HepG2 (cell line): ENCODE results near the gene RAP2C. TPM values are rescaled to one million over a fixed set of nuclear protein-coding genes. Genes with fewer than 3 reads are reported as not detected.

Experiments
- HNRNPK ChIP-seq: fragments of 200-400 bp; formaldehyde crosslinking; IDR thresholded peaks from 2 replicates; pipeline ENCODE4 v1.6.1; 2018; ENCODE audit warnings: low read length, low read depth, moderate library complexity, mild to moderate bottlenecking; ENCODE audit not compliant: poor library complexity, severe bottlenecking
- HOXA9 ChIP-seq: sonication (generic); formaldehyde crosslinking; IDR thresholded peaks from 2 replicates; pipeline ENCODE4 v1.8.1; 2022; ENCODE audit warnings: missing genetic modification reagents, mild to moderate bottlenecking, moderate library complexity, borderline replicate concordance
- KAT7 ChIP-seq: IDR thresholded peaks from 2 replicates; pipeline ENCODE4 v1.6.1; 2018; ENCODE audit warnings: borderline replicate concordance, missing compliant biosample characterization
- LCORL ChIP-seq, 2 experiments: fragments of 450-650 bp in 1 of 2; sonication (generic) in 1 of 2; formaldehyde crosslinking in 1 of 2; IDR thresholded peaks; 2 replicates each; pipeline versions ENCODE4 v1.5.0 to v1.6.1; 2017 to 2020; ENCODE audit warnings: antibody characterized with exemption in 1 of 2, missing genetic modification reagents in 1 of 2
- MED1 ChIP-seq: sonication (generic); formaldehyde crosslinking; IDR thresholded peaks from 2 replicates; pipeline ENCODE4 v1.4.0; 2020; ENCODE audit warnings: missing genetic modification reagents
- NFIC ChIP-seq: IDR thresholded peaks from 2 replicates; pipeline ENCODE4 v1.6.1; 2012; ENCODE audit warnings: mild to moderate bottlenecking, low read length, inconsistent platforms
- NFRKB ChIP-seq: fragments of 450-650 bp; IDR thresholded peaks from 2 replicates; pipeline ENCODE4 v1.6.1; 2017
- NR2C2 ChIP-seq: sonication (generic); formaldehyde crosslinking; IDR thresholded peaks from 2 replicates; pipeline ENCODE4 v1.4.0; 2020; ENCODE audit warnings: missing genetic modification reagents, mild to moderate bottlenecking, moderate library complexity, borderline replicate concordance
- ZBTB46 ChIP-seq: sonication (generic); formaldehyde crosslinking; IDR thresholded peaks from 2 replicates; pipeline ENCODE4 v1.4.0; 2020; ENCODE audit warnings: mild to moderate bottlenecking, missing genetic modification reagents, borderline replicate concordance
- ZNF205 ChIP-seq: IDR thresholded peaks from 2 replicates; pipeline ENCODE4 v1.6.1; 2018; ENCODE audit warnings: missing biosample characterization, missing genetic modification reagents
- ZNF251 ChIP-seq: sonication (generic); formaldehyde crosslinking; IDR thresholded peaks from 2 replicates; pipeline ENCODE4 v1.9.0; 2021; ENCODE audit warnings: mild to moderate bottlenecking, missing genetic modification reagents
- ZNF274 ChIP-seq: sonication (generic); formaldehyde crosslinking; IDR thresholded peaks from 2 replicates; pipeline ENCODE4 v1.5.1; 2020; ENCODE audit warnings: mild to moderate bottlenecking, missing genetic modification reagents
- ZNF556 ChIP-seq: sonication (generic); formaldehyde crosslinking; IDR thresholded peaks from 2 replicates; pipeline ENCODE4 v1.4.0; 2020; ENCODE audit warnings: mild to moderate bottlenecking, missing genetic modification reagents, borderline replicate concordance
- ZNF615 ChIP-seq: sonication (generic); formaldehyde crosslinking; IDR thresholded peaks from 2 replicates; pipeline ENCODE4 v1.5.0; 2020; ENCODE audit warnings: mild to moderate bottlenecking, missing genetic modification reagents, borderline replicate concordance
- ZNF703 ChIP-seq: sonication (generic); formaldehyde crosslinking; IDR thresholded peaks from 2 replicates; pipeline ENCODE4 v1.5.1; 2020; ENCODE audit warnings: missing genetic modification reagents, mild to moderate bottlenecking, moderate library complexity, borderline replicate concordance
- ZNF781 ChIP-seq: sonication (generic); formaldehyde crosslinking; IDR thresholded peaks from 2 replicates; pipeline ENCODE4 v1.5.1; 2020; ENCODE audit warnings: borderline replicate concordance, mild to moderate bottlenecking, missing genetic modification reagents; ENCODE audit errors: not compliant biosample characterization
- polyA plus RNA-seq, 8 experiments: library from polyadenylated mRNA; depleted of rRNA in 3 of 8; stranded (reverse) in 7 of 8; unstranded in 1 of 8; fragments of >200 nt; fragmentation: Illumina TruSeq in 4 of 8; extraction: Trizol in 4 of 8; gene quantifications; 2 replicates each; pipeline versions ENCODE4 v1.2.1 to v1.2.3, GENCODE V29; 2011 to 2016; ENCODE audit warnings: low read depth in 4 of 8, missing spikeins in 1 of 8, mixed read lengths in 1 of 8; ENCODE audit not compliant: insufficient read depth in 1 of 8
- total RNA-seq, 5 experiments: library from RNA; depleted of rRNA; stranded (reverse); fragments of >200 nt; fragmentation: Illumina TruSeq; extraction: Trizol; gene quantifications; 2 replicates each; pipeline ENCODE4 v1.2.3, GENCODE V29; 2016; ENCODE audit warnings: low read depth in 1 of 5
- TF ChIP-seq, protein P1 (sequence below): fragments of 450-650 bp; IDR thresholded peaks from 2 replicates; pipeline ENCODE4 v1.6.1; 2017; ENCODE audit warnings: mild to moderate bottlenecking
- TF ChIP-seq, protein P2 (sequence below): sonication (generic); formaldehyde crosslinking; IDR thresholded peaks from 2 replicates; pipeline ENCODE4 v1.5.0; 2020; ENCODE audit warnings: mild to moderate bottlenecking, missing genetic modification reagents, borderline replicate concordance
- TF ChIP-seq, protein P3 (sequence below): sonication (generic); formaldehyde crosslinking; IDR thresholded peaks from 2 replicates; pipeline ENCODE4 v1.8.0; 2023; ENCODE audit warnings: mild to moderate bottlenecking, missing genetic modification reagents

Gene RAP2C
- total and polyA plus RNA-seq, 2 of the 13 experiments (the other 11 are each of a cell fraction or from before 2014, with no cell fraction given) = 8.0 to 28.5 TPM

DNA sequence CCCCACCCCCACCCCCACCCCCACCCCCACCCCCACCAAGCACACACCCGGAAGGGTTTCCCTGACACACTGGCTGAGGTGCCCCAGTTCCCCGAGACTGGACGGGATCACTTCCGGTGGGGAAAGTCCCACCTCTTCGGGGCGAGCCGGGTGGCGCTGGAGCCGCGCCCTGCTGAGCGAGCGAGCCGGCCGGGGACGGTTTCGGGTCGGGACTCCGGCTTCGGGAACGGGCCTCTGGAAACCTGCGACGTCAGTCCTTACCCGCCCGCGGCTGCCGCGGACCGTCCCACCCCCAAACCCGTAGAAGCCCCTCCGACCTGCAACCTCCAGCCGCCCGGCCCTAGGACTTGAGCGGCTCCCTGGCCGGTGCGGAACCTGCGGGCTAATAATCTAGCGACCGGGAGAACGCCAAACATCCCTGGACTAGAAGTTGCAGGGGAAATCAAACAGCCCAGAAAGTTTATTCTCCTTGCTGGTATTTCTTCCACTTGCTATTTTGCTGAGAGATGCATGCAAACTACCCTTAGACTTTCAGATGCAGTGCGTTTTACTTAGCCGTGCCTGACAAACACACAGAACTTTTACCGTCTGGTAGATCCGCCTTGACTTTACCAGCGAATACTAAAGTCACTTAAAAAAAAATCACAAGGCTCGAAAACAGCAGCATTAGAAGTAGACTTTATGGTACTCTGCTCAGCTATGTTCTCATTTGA is 991 bp downstream of the RAP2C start (continued):
- peak; percentile 94 for TF ChIP-seq NR2C2 (CRISPR knock-in tag)
- no peak for TF ChIP-seq NFIC
- TF ChIP-seq NFRKB = no peak
- no peak for TF ChIP-seq ZBTB46 (CRISPR knock-in tag)
- no peak for TF ChIP-seq ZNF274 (CRISPR knock-in tag)
- TF ChIP-seq, protein P1, sequence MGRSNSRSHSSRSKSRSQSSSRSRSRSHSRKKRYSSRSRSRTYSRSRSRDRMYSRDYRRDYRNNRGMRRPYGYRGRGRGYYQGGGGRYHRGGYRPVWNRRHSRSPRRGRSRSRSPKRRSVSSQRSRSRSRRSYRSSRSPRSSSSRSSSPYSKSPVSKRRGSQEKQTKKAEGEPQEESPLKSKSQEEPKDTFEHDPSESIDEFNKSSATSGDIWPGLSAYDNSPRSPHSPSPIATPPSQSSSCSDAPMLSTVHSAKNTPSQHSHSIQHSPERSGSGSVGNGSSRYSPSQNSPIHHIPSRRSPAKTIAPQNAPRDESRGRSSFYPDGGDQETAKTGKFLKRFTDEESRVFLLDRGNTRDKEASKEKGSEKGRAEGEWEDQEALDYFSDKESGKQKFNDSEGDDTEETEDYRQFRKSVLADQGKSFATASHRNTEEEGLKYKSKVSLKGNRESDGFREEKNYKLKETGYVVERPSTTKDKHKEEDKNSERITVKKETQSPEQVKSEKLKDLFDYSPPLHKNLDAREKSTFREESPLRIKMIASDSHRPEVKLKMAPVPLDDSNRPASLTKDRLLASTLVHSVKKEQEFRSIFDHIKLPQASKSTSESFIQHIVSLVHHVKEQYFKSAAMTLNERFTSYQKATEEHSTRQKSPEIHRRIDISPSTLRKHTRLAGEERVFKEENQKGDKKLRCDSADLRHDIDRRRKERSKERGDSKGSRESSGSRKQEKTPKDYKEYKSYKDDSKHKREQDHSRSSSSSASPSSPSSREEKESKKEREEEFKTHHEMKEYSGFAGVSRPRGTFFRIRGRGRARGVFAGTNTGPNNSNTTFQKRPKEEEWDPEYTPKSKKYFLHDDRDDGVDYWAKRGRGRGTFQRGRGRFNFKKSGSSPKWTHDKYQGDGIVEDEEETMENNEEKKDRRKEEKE = no peak
- TF ChIP-seq ZNF251 (CRISPR knock-in tag) = no peak
- TF ChIP-seq ZNF205 (CRISPR knock-in tag) = no peak
- TF ChIP-seq, protein P2, sequence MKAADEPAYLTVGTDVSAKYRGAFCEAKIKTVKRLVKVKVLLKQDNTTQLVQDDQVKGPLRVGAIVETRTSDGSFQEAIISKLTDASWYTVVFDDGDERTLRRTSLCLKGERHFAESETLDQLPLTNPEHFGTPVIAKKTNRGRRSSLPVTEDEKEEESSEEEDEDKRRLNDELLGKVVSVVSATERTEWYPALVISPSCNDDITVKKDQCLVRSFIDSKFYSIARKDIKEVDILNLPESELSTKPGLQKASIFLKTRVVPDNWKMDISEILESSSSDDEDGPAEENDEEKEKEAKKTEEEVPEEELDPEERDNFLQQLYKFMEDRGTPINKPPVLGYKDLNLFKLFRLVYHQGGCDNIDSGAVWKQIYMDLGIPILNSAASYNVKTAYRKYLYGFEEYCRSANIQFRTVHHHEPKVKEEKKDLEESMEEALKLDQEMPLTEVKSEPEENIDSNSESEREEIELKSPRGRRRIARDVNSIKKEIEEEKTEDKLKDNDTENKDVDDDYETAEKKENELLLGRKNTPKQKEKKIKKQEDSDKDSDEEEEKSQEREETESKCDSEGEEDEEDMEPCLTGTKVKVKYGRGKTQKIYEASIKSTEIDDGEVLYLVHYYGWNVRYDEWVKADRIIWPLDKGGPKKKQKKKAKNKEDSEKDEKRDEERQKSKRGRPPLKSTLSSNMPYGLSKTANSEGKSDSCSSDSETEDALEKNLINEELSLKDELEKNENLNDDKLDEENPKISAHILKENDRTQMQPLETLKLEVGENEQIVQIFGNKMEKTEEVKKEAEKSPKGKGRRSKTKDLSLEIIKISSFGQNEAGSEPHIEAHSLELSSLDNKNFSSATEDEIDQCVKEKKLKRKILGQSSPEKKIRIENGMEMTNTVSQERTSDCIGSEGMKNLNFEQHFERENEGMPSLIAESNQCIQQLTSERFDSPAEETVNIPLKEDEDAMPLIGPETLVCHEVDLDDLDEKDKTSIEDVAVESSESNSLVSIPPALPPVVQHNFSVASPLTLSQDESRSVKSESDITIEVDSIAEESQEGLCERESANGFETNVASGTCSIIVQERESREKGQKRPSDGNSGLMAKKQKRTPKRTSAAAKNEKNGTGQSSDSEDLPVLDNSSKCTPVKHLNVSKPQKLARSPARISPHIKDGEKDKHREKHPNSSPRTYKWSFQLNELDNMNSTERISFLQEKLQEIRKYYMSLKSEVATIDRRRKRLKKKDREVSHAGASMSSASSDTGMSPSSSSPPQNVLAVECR (CRISPR knock-in tag) = peak; percentile 42; the same call in 1 of the 2 replicates
- TF ChIP-seq LCORL (IDR thresholded peaks at IDR 0.05) = no peak
- peak; percentile 44; the same call in 1 of the 2 replicates for TF ChIP-seq LCORL (CRISPR knock-in tag; IDR thresholded peaks at IDR 0.05)
- TF ChIP-seq MED1 (CRISPR knock-in tag) = no peak
- TF ChIP-seq ZNF615 = no peak
- no peak for TF ChIP-seq ZNF781 (CRISPR knock-in tag)
- peak; percentile 80 for TF ChIP-seq HNRNPK
- TF ChIP-seq HOXA9 = no peak
- no peak for TF ChIP-seq ZNF556 (CRISPR knock-in tag)
- TF ChIP-seq ZNF703 (CRISPR knock-in tag) = no peak
- TF ChIP-seq, protein P3, sequence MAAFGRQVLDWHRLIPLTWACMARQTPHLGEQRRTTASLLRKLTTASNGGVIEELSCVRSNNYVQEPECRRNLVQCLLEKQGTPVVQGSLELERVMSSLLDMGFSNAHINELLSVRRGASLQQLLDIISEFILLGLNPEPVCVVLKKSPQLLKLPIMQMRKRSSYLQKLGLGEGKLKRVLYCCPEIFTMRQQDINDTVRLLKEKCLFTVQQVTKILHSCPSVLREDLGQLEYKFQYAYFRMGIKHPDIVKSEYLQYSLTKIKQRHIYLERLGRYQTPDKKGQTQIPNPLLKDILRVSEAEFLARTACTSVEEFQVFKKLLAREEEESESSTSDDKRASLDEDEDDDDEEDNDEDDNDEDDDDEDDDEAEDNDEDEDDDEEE (CRISPR knock-in tag) = no peak
- TF ChIP-seq KAT7 (CRISPR knock-in tag) = no peak
